Stimulated activated CD8-positive, alpha-beta memory T cell treated with anti-CD3 and anti-CD28 coated beads, Interleukin-12 subunit alpha, Interleukin-12 subunit beta, amount 100 ng/mL, for 24 hours (primary cell): ENCODE data around the gene AFF2.

ENCODE experiments used
- DNase-seq: peaks from one replicate; pipeline ENCODE4 v3.0.0-alpha.2; 2020; ENCODE audit errors: extremely low read depth

Gene AFF2

GRCh38 chrX:148732743-148733142 lies 232.3 kb downstream of the AFF2 start:
- DNase-seq = no peak

GRCh38 chrX:148741441-148741840 lies 241.0 kb downstream of the AFF2 start:
- no peak for DNase-seq

- no peak for DNase-seq
These were observed 254.7 kb downstream of the AFF2 start for GRCh38 chrX:148755111-148755510.

- no peak for DNase-seq
These were observed 263.5 kb downstream of the AFF2 start for GRCh38 chrX:148763896-148764295.

- no peak for DNase-seq
These were observed 267.9 kb downstream of the AFF2 start for GRCh38 chrX:148768296-148768695.

- DNase-seq = no peak
These were observed 271.0 kb downstream of the AFF2 start for GRCh38 chrX:148771440-148771839.

- no peak for DNase-seq
These were observed 273.9 kb downstream of the AFF2 start for GRCh38 chrX:148774276-148774675.

- DNase-seq = no peak
These were observed 283.7 kb downstream of the AFF2 start for GRCh38 chrX:148784137-148784536.

- no peak for DNase-seq
These were observed 284.4 kb downstream of the AFF2 start for GRCh38 chrX:148784856-148785255.

GRCh38 chrX:148785256-148785655 lies 284.8 kb downstream of the AFF2 start:
- DNase-seq = no peak

GRCh38 chrX:148788449-148788848 lies 288.0 kb downstream of the AFF2 start:
- no peak for DNase-seq

- no peak for DNase-seq
These were observed 293.9 kb downstream of the AFF2 start for GRCh38 chrX:148794350-148794749.

- no peak for DNase-seq
These were observed 304.4 kb downstream of the AFF2 start for GRCh38 chrX:148804579-148805355.

- no peak for DNase-seq
These were observed 305.9 kb downstream of the AFF2 start for GRCh38 chrX:148806145-148806870.

- DNase-seq = no peak
These were observed 308.4 kb downstream of the AFF2 start for GRCh38 chrX:148808833-148809232.

- no peak for DNase-seq
These were observed 310.8 kb downstream of the AFF2 start for GRCh38 chrX:148811236-148811635.

- DNase-seq = no peak
These were observed 313.0 kb downstream of the AFF2 start for GRCh38 chrX:148813422-148813821.

GRCh38 chrX:148813967-148814366 lies 313.6 kb downstream of the AFF2 start:
- no peak for DNase-seq

- DNase-seq = no peak
These were observed 315.0 kb downstream of the AFF2 start for GRCh38 chrX:148815218-148815961.

GRCh38 chrX:148823986-148824385 lies 323.6 kb downstream of the AFF2 start:
- no peak for DNase-seq

- DNase-seq = no peak
These were observed 325.3 kb downstream of the AFF2 start for GRCh38 chrX:148825696-148826095.

GRCh38 chrX:148836741-148837140 lies 336.3 kb downstream of the AFF2 start:
- DNase-seq = no peak

- no peak for DNase-seq
These were observed 350.2 kb downstream of the AFF2 start for GRCh38 chrX:148850631-148851030.
